GOT3 (cell line): Measurements from ENCODE around the gene F12.

Source experiments
- DNase-seq: peaks from one replicate; lab custom pipeline; 2025; ENCODE audit warnings: mixed read lengths; lab: John Stamatoyannopoulos, UW

Gene F12

DNA sequence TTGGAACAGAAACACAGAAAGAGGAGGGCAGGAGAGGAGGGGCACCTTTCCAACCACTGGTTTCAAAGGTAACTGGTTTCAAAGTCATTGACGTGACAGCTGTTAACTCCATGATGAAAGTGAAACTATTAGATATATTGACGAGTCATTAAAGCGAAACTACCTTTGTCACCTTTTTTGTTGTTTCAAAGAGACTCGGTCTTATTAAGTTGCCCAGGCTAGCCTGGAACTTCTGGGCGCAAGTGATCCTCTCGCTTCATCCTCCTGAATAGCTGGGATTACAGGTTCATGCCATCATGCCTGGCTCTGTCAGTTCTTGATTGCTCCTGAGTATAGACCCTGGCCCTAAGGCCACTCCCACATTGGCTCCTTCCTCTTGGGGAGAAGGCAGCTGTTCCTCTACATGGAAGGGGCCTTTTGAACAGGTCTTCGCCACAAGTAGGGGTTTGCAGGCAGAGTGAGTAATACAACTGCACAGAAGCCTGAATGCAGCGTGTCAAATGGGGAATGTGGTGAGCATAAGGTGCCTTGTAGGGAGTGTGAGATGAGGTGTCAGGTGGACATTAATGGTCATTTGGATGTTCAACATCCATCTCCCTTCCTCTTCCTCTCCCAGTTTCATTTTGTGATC is 3.4 kb upstream of the F12 start:
- DNase-seq, result no peak

DNA sequence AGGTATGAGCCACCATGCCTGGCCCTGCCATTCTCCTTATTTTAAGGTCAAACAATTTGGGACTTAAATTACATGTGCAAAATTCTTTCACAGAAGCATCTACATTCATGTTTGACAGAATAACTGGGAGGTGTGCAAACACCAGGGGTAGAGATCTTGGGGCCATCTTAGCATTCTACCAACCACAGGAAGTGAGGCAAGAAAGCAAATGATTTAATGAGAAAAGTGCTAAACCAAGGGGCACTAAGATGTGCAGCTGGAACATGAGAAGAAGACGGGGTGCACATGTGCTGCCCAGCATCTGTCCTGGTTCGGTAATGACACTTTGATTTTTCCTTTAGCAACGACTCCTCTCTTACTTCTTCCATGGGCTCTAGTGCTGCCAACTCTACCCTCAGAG is 1.2 kb upstream of the F12 start:
- DNase-seq, result no peak

DNA sequence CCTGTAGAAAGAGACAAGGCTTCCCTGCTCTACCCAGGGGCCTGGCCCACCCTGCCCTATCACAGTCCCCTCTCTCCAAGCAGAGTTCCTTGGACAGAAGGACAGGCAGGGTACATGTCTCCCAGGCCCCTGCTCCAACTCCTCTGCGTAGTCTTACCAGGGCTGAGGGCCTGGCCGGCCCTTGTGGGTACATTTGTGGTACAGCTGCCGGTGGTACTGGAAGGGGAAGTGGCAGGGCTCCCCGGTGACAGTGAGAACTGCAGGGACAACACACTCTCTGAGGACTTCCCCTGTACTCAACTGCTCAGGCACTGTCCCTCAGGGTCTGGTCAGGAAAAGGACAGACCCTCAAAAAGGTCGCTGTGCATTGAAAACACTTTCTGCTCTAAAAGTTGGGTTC is 3.6 kb downstream of the F12 start:
- no peak for DNase-seq

DNA sequence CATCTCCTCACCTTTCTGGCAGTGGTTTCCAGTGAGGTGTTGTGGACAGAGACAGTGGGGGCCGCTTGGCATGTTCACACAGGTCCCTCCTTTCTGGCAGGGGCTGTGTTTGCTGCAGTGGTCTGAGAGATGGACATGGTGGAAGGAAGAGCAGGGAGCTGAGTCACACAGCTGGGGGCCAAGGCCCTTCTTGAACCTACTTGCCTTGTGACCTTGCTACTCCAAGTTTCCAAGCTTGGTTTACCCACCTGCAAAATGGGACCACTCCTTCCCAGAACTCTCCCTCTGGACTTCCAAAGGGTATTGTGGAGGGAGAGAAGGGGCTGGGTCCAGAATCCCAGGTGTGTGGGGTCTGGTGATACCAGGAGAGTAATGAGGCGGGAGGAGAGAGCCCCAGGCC is 4.1 kb downstream of the F12 start:
- no peak for DNase-seq

DNA sequence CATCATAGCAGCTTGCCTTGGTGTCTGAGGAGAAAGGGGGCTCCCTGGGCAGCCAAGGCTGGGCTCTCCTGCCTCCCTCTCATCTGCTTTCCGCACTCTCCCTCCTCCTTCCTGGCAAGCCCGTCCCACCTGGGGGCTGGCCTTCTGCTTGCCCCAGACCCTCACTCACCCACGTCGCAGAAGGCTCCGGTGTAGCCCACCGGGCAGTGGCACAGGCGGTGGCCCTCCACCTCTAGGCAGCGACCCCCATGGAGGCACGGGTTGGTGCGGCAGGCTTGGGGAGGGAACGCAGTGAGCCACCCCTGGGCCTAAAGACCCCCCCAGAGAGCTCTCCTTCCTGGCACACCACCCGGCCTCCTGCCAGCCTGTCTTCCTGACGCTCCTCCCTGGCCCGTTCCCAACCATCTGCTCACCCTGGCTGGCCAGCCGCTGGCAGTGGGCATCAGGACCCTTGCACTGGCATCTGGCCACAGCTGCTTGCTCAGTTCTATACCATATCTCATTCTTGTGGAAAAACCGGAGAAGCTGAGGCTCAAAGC is 4.7 kb downstream of the F12 start:
- DNase-seq, result no peak

DNA sequence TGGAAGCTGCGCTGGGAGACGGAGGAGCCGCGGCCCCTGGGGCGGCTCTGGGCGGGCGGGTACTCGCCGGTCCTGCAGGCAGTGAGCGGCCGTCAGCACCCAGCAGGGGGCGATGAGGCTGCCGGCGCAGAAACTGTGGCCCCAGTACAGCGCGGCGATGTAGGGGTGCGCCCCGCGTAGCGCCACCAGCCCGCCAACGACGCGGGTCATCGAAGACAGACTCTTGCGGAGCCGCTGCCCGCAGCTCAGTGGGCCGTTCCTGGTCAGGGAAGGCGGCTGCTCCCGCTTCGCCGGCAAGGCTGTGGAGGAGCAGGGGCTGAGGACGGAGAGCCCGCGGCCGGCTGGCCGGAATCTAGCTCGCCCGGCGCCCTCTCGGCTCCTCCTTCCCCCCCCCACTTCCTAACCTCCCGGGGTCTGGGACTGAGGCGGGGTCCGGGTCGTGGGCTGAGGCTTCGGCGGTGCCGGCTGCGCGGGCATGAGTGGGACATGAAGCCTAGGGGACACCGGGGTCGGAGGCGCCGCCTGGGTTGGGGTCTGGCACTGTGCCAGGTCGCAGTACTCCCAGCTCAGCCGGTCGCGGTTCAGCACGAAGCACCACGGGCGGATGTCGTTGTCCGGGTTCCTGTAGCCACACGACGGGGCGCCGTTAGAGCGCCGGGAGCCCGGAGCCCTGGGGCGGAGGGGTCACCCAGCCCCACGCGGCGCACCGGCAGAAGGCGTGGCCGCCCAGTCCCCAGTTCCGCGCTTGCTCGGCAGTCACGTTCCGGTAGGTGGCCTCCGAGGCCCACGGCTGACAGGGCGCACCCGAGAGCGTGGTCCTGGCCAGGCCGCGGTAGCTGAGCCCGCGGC is 5.3 kb downstream of the F12 start:
- peak; percentile 67 for DNase-seq

DNA sequence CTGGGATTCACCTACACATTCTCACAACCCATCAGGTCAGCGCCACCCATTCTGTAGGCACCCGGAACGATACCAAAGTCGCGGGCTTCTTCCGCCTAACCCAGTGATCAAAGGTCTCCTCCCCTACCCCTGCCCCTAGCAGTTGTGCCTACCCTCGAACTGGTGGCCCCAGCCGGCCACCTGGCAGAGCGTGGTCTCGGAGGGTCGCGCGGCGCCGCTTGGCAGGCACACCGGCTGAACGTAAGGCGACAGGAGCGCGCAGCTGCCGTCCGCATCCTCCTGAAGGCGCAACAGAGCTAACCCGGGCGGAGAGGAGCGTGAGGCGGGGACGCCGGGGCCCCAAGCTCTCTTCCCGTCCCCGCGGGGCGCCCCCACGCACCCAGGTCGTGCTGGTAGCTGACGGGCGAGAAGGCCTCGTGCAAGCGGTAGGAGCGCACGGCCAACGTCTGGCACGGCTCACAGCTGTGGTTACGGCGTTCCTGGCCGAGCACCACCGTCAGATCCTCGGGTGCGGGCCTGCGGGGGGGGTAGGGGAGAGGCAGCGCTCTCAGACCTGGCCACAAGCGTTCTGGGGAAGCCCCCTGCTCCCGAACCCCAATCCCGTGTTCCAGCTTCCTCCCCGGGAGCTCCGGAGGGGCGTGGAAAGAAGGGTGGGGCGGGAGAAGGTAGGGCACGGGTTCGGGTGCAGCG is 6.1 kb downstream of the F12 start:
- DNase-seq, result no peak

DNA sequence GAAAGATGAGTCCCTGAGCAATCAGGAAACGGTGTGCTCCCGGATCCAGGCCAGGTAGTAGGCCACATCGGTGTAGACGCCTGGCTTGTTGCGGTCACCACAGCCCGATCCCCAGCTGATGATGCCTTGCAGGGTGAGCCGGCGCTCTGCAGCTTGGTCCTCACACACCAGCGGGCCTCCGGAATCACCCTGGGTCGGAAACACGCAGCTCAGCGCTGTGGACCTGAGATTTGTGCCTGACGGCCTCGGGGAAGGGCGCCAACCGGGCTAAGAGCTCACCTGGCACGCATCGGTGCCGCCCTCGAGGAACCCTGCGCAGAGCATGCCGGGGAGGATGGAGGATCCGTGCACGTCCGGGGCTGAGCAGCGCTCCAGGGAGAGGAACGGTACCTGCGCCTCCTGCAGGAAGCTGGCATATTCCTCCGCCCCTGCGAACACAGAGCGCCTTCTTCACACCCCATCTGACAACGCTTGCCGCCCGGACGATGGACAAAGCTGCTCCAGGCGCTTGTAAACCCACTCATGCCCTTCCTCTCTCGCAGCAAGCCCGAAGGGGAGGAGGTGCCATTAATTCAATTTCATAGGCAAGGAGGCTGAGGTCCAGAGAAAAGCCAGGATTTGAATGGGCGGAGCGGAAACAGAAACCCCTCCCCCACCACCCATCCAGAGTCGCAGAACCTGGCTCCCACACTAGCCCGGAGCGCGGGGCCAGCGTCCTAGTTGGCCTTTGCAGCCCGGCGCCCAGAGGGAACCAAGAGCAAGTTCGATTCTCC is 6.9 kb downstream of the F12 start:
- no peak for DNase-seq

DNA sequence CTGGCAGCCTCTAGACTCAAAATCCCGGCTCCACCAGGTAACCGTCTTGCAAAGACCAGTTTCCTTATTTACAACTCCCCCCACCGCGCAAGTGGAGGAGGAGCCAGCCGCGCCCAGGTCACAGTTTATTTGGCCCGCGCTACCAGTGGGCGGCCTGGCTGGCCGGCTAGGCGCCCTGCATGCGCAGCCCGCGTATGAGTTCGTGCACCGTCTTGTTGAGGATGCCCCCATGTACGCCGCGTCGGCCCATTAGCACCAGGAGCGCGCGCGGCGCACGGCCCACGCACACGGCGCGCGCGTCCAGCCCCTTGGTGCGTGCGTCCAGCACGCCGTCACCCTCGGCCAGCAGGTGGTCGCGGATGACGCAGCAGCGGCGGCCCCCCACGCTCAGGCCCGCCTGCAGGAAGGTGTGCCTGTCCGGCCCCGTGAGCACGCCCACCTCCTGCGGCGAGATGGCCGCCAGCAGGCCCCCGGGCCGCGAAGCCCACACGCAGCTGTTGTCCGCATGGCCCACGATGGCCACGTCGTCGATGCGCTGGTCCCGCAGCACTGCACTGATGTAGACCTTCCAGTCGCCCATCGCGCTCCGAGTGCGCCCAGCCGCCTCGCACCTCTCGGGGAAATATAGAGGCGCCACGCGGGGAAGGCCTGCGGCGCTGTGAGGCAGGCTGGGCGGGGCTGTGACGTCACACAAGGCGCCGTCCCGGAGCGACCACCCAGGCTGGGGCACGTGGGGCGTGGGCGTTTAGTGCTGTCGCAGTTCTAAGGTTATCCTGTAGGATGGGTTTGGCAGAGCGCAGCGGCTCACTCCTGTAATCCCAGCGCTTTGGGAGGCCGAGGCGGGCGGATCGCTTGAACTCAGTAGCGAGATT is 9.1 kb downstream of the F12 start, which contains the start of gene PFN3:
PFN3 (minus strand) TSS at position 665 of the 872 bp plus-strand sequence; CDS start at position 580, 85 bp downstream.
- no peak for DNase-seq

DNA sequence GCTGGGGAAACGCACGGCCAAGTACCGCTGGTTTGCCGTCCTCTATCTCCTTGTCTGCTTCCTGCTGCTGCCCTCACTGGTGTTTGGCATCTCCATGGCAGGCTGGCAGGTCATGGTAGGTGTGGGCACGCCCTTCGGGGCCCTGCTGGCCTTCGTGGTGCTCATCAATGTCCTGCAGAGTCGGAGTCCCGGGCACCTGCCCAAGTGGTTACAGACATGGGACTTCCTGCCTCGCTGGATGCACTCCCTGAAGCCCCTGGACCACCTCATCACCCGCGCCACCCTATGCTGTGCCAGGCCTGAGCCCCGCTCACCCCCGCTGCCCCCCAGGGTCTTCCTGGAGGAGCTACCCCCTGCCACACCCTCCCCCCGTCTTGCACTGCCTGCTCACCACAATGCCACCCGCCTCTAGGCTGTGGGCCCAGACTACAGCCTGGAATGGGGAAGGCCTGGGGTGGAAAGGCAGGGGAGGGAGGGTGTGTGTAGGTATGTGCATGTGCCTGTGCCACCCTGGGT is 11.4 kb downstream of the F12 start:
- DNase-seq, result no peak

DNA sequence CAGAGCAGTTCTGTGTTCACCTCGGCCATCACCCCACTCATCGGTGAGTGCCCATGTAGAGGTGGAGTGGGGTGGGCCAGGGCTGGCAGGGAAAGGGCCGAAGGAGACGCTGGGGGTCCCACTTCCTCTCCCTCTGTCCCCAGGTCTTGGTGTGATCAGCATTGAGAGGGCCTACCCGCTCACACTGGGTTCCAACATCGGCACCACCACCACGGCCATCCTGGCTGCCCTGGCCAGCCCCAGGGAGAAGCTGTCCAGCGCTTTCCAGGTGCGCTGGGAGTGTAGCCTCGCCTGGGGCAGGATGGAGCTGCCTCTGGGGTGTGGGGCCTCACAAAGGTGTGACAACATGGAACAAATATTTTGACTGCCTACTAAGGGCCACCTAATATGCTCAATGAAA is 12.6 kb downstream of the F12 start:
- no peak for DNase-seq

DNA sequence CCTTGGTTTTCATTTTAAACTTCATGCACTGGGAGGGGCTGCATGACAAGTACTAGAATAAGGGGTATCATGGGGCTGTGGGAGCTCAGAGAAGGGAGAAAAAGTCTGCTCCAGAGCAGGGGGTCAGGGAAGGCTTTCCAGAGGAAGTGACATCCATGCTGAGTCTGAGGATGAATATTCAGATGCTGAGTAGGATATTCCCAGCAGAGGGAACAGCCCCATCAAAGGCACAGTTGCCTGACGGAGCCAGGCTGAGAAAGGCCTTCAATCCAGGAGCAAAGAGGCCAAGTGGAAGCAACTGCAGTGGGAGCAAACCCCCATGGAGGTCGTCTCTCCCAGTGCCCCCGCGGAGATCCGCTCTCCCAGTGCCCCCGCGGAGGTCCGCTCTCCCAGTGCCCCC is 13.3 kb downstream of the F12 start:
- DNase-seq, result no peak

DNA sequence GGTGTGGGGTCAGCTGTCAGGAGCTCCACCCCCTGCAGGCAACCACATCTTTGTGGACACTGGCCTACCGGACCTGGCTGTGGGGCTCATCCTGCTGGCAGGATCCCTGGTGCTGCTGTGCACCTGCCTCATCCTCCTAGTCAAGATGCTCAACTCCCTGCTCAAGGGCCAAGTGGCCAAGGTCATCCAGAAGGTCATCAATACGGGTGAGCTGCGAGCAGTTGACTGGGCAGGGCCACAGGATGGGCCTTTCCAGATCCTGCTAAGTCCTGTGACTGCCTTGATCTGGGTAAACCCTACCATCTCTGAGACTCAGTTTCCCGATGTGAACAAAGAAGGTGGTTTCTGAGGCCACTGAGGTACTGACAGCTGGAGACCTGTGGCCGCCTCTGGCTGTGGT is 15.4 kb downstream of the F12 start:
- no peak for DNase-seq

DNA sequence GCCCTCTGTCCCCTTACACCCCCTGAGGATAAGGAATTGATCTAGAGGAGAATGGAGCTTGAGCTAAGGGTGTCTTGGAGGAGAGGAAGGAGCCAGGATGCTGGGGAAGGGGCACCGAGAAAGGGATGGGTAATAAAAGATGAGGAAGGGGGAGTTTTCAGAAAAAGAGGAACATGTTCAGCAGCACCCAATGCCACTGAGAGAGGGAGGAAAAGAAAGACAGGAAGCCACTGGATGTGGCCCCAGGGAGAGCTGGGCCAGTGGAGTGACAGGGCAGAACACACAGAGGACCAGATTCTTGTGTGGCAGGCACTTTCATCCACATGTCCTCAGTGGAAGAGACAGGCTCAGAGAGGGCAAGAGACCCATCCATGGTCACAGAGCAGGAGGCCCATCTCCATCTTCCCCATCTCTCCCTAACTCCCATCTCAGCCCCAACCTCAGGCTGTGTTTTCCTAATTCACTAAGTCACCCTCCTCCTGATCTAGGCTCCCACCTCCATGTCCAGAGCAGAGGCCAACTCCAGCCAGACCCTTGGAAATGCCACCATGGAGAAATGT is 16.1 kb downstream of the F12 start:
- no peak for DNase-seq

DNA sequence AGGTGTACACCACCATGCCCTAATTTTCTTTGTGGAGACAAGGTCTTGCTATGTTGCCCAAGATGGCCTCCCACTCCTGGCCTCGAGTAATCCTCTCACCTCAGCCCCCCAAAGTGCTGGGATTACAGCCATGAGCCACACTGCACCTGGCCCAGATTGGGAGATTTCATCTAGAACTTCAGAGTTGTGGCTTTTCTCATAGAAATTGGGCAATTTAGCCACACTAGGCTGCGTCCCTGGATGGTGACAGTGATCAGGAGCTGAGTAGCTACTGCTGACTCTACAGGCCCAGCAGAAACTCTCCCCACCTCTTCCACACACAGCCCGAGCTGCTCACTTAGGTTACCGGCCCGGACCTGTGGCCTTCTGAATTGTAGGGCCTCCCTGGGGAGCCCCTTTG is 16.6 kb downstream of the F12 start:
- no peak for DNase-seq

DNA sequence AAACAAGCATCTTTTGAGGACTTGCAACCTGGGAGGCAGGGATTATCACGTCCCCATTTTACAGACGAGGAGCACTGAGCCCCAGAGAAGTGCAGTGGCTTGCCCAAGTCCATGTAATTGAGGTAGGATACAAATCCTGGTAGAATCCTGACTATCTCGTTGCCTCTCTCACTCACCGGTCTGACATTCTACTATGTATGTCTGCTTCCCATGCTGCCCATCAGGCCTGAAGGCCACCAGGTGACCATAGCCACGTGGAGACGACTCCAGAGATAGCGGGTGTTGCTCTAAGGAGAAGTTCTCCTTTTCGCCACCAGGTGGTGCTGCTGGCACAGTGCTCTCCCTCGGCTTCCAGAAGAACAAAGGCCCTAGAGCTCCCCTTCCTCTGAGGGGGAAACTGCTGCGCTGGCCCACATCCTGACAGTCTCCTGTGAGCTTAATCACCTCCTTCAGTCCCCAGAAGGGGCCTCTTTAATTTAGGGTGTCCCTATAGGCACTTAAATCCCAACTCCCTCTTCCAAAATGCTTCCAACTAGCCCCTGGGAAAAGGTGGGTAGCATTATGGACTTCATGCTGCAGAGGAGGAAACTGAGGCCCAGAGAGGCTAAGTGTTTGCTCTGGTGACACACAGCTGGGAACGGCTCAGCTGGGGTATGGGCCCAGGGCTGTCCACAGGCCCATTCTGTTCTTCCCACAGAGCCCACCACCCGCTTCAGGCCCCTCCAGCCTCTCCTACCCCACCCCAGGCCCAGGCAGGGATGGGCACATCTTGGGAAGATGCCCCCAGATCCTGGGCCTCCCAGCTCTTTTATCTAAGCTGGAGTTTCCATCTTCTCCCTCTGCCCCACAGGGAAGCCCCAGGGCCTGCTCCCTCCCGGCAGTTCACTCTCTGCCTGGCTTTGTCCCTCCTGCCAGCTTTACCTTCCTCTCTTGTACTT is 18.7 kb downstream of the F12 start:
- DNase-seq, result peak; percentile 61

DNA sequence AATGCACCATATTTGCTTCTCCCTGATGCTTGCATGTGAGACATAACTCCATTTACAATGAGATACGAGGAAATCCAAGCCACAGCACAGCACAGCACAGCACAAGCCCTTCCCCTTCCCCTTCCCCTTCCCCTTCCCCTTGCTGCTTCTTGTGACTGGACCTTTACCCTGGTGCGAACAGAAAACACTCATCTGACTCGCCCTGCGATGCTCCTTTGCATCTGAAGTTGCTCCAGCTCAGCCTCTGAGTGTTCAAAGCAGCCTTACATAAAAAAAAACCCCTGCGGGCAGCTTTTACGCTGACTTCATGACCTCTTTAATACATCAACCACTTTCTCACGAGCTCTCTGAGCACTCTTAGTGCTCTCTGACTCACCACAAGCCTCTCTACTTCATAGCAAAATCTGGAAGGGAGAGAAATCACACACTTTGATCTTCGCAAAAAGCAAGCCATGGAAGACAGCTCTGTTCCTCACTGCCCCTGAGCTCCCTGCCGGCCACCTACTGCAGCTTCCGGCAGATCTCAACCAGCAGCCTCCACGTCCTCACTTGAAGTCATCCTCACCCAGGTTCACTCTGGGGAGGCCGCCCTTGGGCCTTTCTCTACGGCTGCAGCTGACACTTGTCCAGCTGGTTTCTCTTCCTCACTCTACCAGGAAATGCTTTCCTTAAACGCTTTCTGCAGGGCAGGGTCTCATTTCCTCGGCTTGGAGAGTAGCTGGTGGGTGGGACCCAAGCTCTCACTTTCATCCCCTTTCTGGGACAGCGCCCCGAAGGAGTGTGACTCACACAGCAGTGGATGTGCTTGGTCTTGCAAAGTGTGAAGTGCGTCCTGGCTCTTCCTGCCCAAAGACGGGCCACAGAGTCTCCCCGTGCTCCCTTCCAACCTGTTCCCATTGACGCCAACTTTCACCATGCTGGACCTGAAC is 19.9 kb downstream of the F12 start:
- peak; percentile 63 for DNase-seq

DNA sequence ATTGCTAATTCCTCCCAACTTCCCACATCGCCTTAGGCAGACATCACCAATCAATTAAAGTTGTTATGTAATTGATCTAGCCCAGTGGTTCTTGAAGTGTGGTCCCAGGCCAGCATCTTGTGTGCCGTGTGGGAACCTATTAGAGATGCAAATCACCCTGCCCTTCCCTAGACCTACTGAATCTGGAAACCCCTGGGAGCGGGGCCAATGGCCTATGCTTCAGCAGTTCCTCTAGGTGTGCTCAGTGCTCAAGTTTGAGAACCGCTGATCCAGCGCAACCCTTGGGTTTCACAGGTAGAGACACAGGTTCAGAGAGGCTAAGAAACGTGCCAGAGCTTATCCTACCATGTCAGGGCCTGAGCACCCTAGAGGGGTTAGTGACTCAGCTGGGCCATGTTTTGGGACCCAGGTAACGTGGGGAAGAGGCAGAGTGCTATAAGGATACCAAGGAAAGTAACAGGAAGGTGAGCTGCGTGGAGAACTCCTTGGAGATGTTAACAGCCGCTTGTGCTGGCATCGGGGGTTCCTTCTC is 20.8 kb downstream of the F12 start:
- DNase-seq, result no peak
